Transverse colon (tissue), 4 donors: ENCODE data around the gene COQ8B. TPM values are rescaled to one million over a fixed set of nuclear protein-coding genes. Genes with fewer than 3 reads are reported as not detected.

ENCODE experiments used
- DNase-seq: peaks from one replicate; pipeline ENCODE4 v3.0.0-alpha.2; 2019
- H3K27ac ChIP-seq, 4 donors: fragments of 200-600 bp; sonication (generic); 2 replicates each; pipeline ENCODE4 v1.5.1; 2016 to 2018; ENCODE audit warnings: inconsistent platforms in 4 of 4
- H3K27me3 ChIP-seq: fragments of 200-600 bp; sonication (generic); 2 replicates; pipeline ENCODE4 v1.5.1; 2017; ENCODE audit warnings: inconsistent platforms
- H3K36me3 ChIP-seq, 4 donors: fragments of 200-600 bp; sonication (generic); 2 replicates each; pipeline ENCODE4 v1.5.1; 2017 to 2019; ENCODE audit warnings: inconsistent platforms in 4 of 4
- H3K4me1 ChIP-seq, 4 donors: fragments of 200-600 bp; sonication (generic); 2 replicates each; pipeline ENCODE4 v1.5.1; 2017 to 2020; ENCODE audit warnings: inconsistent platforms in 4 of 4
- H3K4me3 ChIP-seq, 4 donors: fragments of 200-600 bp; sonication (generic); 1 replicate in 1 of 4; 2 replicates in 3 of 4; pipeline versions ENCODE4 v1.5.1 to v1.6.1; 2017 to 2019; ENCODE audit warnings: inconsistent platforms in 4 of 4
- H3K9me3 ChIP-seq, 2 donors: fragments of 200-600 bp; sonication (generic); 2 replicates each; pipeline ENCODE4 v1.5.1; 2017 to 2019; ENCODE audit warnings: inconsistent platforms in 2 of 2
- CTCF ChIP-seq, 5 experiments: fragments of 200-600 bp in 3 of 5; fragments of 450-650 bp in 2 of 5; sonication (generic) in 3 of 5; IDR thresholded peaks; 1 replicate in 2 of 5; 2 replicates in 3 of 5; pipeline ENCODE4 v1.5.1; 2016 to 2017; ENCODE audit warnings: antibody characterized with exemption in 5 of 5, inconsistent platforms in 3 of 5, mild to moderate bottlenecking in 2 of 5, moderate library complexity in 1 of 5
- EP300 ChIP-seq: sonication (generic); formaldehyde crosslinking; IDR thresholded peaks from one replicate; pipeline ENCODE4 v1.6.1; 2017; ENCODE audit warnings: antibody characterized with exemption, low read depth
- POLR2A ChIP-seq: fragments of 450-650 bp; IDR thresholded peaks from one replicate; pipeline ENCODE4 v1.6.1; 2016; ENCODE audit warnings: antibody characterized with exemption, mild to moderate bottlenecking, moderate library complexity
- POLR2AphosphoS5 ChIP-seq, 3 donors: sonication (generic); formaldehyde crosslinking; IDR thresholded peaks; one replicate each; pipeline ENCODE4 v1.6.1; 2016; ENCODE audit warnings: antibody characterized with exemption in 3 of 3
- WGBS, 2 donors: methylation state at CpG; one replicate each; pipeline ENCODE4 v1.1.5; 2018; ENCODE audit warnings: low coverage in 1 of 2; 5-methylcytosine and 5-hydroxymethylcytosine counted together
- in situ Hi-C, 4 donors: fragments of 200-750 bp; cut with MboI; loops; one replicate each; pipeline versions ENCODE4 v1.15.0 to v1.15.1; 2017; ENCODE audit warnings: low sequenced_read_pairs in 3 of 4, low pct_ligation_motif_present in 1 of 4, low pct_unique_long_range_greater_than_20kb in 1 of 4
- intact Hi-C: fragments of 100-400 bp; cut with DNase I; formaldehyde crosslinking; loops from one replicate; pipeline ENCODE4 v1.15.1; 2023; ENCODE audit warnings: low total_unique reads
- total RNA-seq, 4 donors: library from RNA; depleted of rRNA; stranded (reverse); fragments of >200 nt; gene quantifications; one replicate each; pipeline ENCODE4 v1.1.0, GENCODE V29; 2016

The COQ8B gene
- total RNA-seq, 4 donors from 2014 or later: 15.3 to 41.2 (median 36.5) TPM

DNA sequence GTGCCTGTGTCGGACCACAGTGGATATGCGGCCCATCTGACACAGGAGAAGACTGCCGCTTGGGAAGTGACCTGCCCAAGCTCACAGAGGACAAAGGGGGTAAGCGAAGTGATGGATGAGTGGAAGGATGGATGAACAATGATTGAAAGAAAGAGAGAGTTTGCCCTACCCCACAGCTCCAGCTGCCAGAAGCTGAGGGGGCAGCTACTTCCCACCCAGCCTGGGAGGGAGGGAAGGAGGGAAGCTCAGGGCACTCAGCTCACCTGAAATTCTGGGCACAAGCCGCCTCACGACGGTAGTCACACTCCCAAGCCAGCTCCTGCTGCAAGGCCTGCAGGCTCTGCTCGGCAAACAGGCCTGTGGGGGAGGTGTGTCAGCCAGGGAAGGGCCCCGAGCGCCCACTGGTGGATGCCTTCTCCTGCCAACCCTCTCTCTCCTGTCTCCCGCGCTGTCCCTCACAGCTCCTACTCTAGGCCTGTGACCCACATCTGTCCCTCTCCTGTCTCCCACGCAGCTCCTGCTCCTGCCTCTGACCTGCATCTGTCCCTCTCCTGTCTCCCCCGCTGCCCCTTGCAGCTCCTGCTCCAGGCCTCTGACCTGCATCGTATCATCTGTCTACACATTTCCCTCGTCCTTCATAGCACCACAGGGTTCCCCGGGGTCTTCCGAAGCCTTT lies 14.2 kb downstream of the COQ8B start:
- Histone ChIP-seq H3K27me3 (no peaks in the 10 kb centered on the region), H3K4me3 (no peak overlapping the region), H3K27ac (peak overlapping the region in 2 of 4 donors; percentile 35 to 55), H3K36me3 (peaks cover 0 to 19% (median 8%) of the 10 kb centered on the region in 4 donors), H3K4me1 (no peaks in the 10 kb centered on the region), H3K9me3 (no peaks in the 10 kb centered on the region)
- WGBS, 2 donors: 80% methylated on average over 2 to 18 of the region's 18 CpGs
- in situ Hi-C loops (loop anchor here in 1 of 4 donors (25.0 kb wide), 1 partner anchor 110 kb away; no protein-coding TSS in a partner anchor), intact Hi-C loops (no loop called here)
- no peak for DNase-seq
- TF ChIP-seq EP300 (no peak), POLR2AphosphoS5 (IDR thresholded peaks at IDR 0.05) (no peak), CTCF (IDR thresholded peaks at IDR 0.05) (peak; percentile 23 to 45 (median 36))

DNA sequence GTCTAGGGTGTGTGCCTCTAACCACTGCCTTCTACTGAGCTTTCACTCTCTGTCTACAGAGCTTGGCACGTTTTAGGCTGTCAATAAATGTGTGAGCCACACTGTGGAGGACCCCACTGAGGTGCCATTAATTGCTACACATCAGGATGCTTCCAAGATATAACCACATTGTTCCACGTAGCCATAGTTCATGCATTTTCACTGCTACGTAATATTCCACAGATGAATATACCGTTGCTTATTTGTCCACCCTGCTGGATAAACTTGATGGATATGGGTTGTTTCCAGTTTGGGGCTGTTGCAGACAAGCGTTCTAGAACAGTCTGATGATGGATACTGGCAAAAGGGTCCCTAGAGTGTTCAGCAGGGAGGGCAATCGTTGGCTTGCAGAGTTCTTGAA lies 14.9 kb downstream of the COQ8B start:
- no peak for DNase-seq
- Histone ChIP-seq H3K4me1 (no peaks in the 10 kb centered on the region), H3K27ac (peak overlapping the region in 1 of 4 donors; percentile 36), H3K36me3 (peaks cover 0 to 19% (median 7%) of the 10 kb centered on the region in 4 donors), H3K27me3 (no peaks in the 10 kb centered on the region), H3K9me3 (no peaks in the 10 kb centered on the region), H3K4me3 (no peak overlapping the region)
- intact Hi-C loops (no loop called here), in situ Hi-C loops (loop anchor here in 1 of 4 donors (25.0 kb wide), 1 partner anchor 111 kb away; no protein-coding TSS in a partner anchor)
- 93 to 97% methylated on average over 5 to 6 of the region's 6 CpGs for WGBS, 2 donors
- no peak for TF ChIP-seq POLR2A
- TF ChIP-seq CTCF (IDR thresholded peaks at IDR 0.05): no peak
- no peak for TF ChIP-seq POLR2AphosphoS5 (IDR thresholded peaks at IDR 0.05)
- no peak for TF ChIP-seq EP300

DNA sequence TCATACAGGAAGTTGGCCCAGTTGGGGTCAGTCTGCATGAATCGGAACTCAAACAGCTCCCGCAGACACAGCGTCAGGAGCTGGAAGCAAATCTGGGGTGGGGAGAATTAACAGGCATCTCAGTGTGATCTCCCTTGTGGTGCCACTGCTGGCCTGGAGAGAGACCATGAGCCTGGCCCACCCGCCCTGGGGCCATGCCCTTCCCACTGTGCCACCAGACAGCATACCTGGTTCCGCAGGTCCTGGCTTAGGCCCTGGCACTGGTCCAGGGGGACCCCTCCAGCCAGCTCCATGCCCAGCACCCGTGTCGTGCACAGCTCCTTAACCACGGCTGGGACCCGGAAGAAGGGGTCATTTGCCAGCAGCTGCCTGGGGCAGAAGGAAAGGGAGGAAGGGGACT lies 16.6 kb downstream of the COQ8B start:
- in situ Hi-C loops (loop anchor here in 1 of 4 donors (25.0 kb wide), 1 partner anchor 112 kb away; no protein-coding TSS in a partner anchor), intact Hi-C loops (no loop called here)
- TF ChIP-seq POLR2A (no peak), POLR2AphosphoS5 (IDR thresholded peaks at IDR 0.05) (no peak), CTCF (IDR thresholded peaks at IDR 0.05) (no peak), EP300 (no peak)
- no peak overlapping the region for H3K4me3 ChIP-seq
- no peaks in the 10 kb centered on the region for H3K9me3 ChIP-seq
- no peak overlapping the region for H3K27ac ChIP-seq
- H3K4me1 ChIP-seq: no peaks in the 10 kb centered on the region
- 88% methylated on average over 9 of the region's 9 CpGs; no CpG with 5 or more reads in 1 of the 2 donors for WGBS, 2 donors
- DNase-seq: no peak
- H3K27me3 ChIP-seq: no peaks in the 10 kb centered on the region
- H3K36me3 ChIP-seq: peaks cover 0 to 21% (median 5%) of the 10 kb centered on the region in 4 donors

- Histone ChIP-seq H3K36me3 (peaks cover 0 to 12% (median 0%) of the 10 kb centered on the region in 4 donors), H3K4me3 (no peak overlapping the region), H3K27ac (no peak overlapping the region), H3K27me3 (no peaks in the 10 kb centered on the region), H3K4me1 (no peaks in the 10 kb centered on the region), H3K9me3 (no peaks in the 10 kb centered on the region)
- WGBS, 2 donors: 95 to 96% methylated on average over 4 to 6 of the region's 6 CpGs
- TF ChIP-seq POLR2A (no peak), POLR2AphosphoS5 (IDR thresholded peaks at IDR 0.05) (no peak), CTCF (IDR thresholded peaks at IDR 0.05) (no peak), EP300 (no peak)
- in situ Hi-C loops (no loop called here), intact Hi-C loops (no loop called here)
- no peak for DNase-seq
Measured at GRCh38 chr19:40697007-40697406, 19.7 kb downstream of the COQ8B start.
